ENCODE data around the gene CXCL1.

Gene CXCL1

DNA sequence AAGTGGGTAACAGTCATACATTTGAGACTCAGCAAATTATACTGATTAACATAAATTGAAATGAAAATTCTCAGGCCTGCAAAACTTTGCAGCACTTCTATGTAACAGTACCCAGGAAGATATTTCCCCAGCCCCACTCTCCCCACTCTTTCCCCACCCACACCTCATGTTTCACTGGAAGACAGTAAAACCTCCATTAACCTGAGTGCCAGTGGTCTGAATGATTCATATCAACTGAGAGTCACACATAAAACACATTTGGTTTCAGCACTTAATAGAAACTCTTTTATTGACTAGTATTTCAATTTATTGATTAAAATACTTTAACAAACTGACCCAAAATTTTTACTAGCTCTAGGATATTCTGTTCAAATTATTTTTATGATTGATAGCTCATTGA is 25.8 kb upstream of the CXCL1 start:
- no peaks in the 10 kb centered on the region for H3K36me3 Mint-ChIP-seq (ENCODE audit: low read depth)
- no peak overlapping the region for H3K27ac Mint-ChIP-seq
- H3K27me3 Mint-ChIP-seq (ENCODE audit: low read depth), result peaks cover 16% of the 10 kb centered on the region
- no peaks in the 10 kb centered on the region for H3K4me1 Mint-ChIP-seq (ENCODE audit: low read depth)
- H3K9me3 Mint-ChIP-seq, result no peaks in the 10 kb centered on the region
- no peak overlapping the region for H3K4me3 Mint-ChIP-seq
- DNase-seq (ENCODE audit: low spot score), result no peak

DNA sequence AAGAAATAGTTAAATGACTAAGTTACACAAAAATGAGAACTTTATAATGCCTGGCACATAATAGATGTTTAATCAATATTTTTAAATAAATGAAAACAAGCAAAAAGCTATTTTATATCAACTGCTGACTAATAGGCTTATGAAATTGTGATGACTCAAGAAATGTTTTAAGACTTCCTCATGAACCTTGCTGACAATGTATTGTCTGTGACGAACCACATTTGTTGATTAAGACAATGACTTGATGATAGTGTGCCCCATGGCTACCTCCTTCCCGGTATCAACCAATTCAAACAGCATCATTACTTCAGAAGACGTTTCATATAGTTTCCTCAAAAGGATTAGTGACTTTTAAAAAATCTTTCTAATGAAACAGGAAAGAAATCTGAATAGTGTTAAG is 24.8 kb upstream of the CXCL1 start:
- Mint-ChIP-seq H3K27ac (no peak overlapping the region), H3K36me3 (ENCODE audit: low read depth) (no peaks in the 10 kb centered on the region), H3K27me3 (ENCODE audit: low read depth) (peaks cover 13% of the 10 kb centered on the region), H3K9me3 (no peaks in the 10 kb centered on the region), H3K4me1 (ENCODE audit: low read depth) (no peaks in the 10 kb centered on the region), H3K4me3 (no peak overlapping the region)
- DNase-seq (ENCODE audit: low spot score), result no peak

DNA sequence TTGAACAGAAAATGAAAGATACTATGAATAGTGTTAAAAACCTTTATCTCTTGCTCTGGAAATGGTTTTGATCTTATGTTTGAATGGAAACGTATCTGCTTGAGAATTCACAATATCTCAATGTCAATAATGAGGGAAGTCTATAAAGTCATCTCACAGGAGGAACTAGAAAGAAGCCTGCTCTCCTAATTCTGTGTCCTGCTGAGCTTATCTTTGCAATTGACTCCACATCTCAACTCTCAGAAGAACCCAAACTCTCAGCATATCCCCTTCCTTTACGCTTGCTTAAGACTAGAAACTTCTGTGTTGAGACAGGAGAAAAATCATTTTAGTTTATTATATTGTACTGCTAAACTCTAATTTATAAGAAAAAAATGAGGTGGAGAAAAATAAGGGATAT is 24.4 kb upstream of the CXCL1 start:
- Mint-ChIP-seq H3K27ac (no peak overlapping the region), H3K27me3 (ENCODE audit: low read depth) (peaks cover 10% of the 10 kb centered on the region), H3K9me3 (no peaks in the 10 kb centered on the region), H3K4me1 (ENCODE audit: low read depth) (no peaks in the 10 kb centered on the region), H3K36me3 (ENCODE audit: low read depth) (no peaks in the 10 kb centered on the region), H3K4me3 (no peak overlapping the region)
- DNase-seq (ENCODE audit: low spot score), result no peak

DNA sequence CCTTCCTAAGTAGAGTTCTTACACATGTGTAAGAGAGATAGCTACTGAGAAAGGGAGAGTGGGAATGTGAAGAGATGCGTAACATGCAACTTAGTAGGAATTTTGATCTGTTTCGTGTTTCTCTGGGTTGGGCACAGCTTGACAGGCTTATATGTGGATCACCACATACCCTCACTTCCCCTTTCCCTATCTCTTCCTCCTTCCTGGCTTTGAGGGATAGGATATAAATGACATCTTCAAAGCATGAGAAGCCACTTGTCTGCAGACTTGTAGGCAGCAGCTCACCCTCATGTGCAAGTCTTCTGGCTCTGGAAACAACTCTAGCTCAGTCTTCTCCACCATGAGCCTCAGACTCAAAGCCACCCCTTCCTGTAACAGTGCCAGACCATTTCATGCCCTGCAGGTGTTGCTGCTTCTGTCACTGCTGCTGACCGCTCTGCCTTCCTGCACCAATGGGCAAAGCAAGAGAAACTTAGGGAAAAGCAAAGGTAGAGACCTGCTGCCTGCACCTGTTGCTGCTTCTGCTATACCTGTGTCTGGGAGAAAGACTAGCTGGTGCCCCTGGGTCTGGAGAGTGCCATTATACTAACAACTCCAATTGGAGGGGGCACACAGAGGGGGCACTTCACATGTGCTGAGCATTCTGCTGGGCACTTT is 21.5 kb upstream of the CXCL1 start:
- no peak overlapping the region for H3K4me3 Mint-ChIP-seq
- H3K27me3 Mint-ChIP-seq (ENCODE audit: low read depth), result peaks cover 8% of the 10 kb centered on the region
- no peaks in the 10 kb centered on the region for H3K4me1 Mint-ChIP-seq (ENCODE audit: low read depth)
- no peak for DNase-seq (ENCODE audit: low spot score)
- no peaks in the 10 kb centered on the region for H3K36me3 Mint-ChIP-seq (ENCODE audit: low read depth)
- H3K9me3 Mint-ChIP-seq, result no peaks in the 10 kb centered on the region
- H3K27ac Mint-ChIP-seq, result no peak overlapping the region

DNA sequence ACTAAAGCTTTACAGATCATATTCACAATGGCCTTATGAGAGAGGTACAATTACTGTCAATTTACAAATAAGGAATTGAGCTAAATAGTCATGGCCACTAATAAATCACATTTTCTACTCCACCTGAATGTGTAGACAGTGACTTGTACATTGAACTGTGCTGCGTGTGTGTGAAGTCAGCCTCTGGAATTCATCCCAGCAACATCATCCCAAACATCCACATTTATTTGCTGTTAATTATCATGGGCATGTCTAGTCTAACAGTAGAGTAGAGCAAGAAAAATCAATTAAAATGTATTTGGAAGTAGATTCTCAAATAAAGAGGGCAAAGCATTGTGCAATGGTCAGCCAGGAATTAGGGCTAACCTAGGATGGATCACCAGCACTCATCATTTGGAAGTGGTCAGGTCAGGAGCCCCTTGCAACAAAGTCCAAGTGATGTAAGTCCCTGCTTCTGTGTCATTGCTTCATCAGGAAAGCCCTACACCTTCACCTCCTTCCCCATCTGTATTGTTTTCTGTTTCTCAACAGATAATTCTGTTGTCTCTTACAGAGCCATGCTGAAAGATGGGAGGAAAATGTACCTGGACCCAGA is 20.9 kb upstream of the CXCL1 start:
- H3K36me3 Mint-ChIP-seq (ENCODE audit: low read depth), result no peaks in the 10 kb centered on the region
- no peaks in the 10 kb centered on the region for H3K4me1 Mint-ChIP-seq (ENCODE audit: low read depth)
- H3K9me3 Mint-ChIP-seq, result no peaks in the 10 kb centered on the region
- no peak overlapping the region for H3K4me3 Mint-ChIP-seq
- H3K27me3 Mint-ChIP-seq (ENCODE audit: low read depth), result peaks cover 10% of the 10 kb centered on the region
- no peak for DNase-seq (ENCODE audit: low spot score)
- no peak overlapping the region for H3K27ac Mint-ChIP-seq

DNA sequence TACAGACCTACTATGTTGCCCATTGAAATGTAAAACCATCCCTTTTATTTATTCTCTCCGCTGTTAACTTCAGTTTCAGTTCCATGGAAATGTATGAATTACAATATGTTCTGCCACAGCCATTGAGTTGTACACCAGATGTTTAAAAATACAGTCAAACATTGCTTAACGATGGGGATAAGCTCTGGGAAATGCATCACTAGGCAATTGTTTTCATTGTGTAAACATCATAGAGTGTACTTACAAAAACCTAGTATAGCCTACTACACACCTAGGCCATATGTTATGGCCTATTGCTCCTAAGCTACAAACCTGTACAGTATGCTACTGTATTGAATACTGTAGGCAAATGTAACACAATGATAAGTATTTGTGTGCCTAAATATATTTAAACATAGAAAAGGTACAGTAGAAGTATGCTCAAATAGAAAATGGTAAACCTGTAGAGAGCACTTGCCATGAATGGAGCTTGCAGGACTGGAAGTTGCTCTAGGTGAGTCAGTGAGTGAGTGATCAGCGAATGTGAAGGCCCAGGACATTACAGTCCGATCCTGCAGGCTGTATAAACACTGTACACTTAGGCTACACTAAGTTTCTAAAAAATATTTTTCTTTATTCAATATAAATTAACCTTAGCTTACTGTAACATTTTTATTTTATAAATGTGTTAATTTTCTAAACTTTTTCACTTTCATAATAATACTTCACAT is 18.8 kb upstream of the CXCL1 start:
- Mint-ChIP-seq H3K27me3 (ENCODE audit: low read depth) (peaks cover 17% of the 10 kb centered on the region), H3K4me1 (ENCODE audit: low read depth) (no peaks in the 10 kb centered on the region), H3K36me3 (ENCODE audit: low read depth) (no peaks in the 10 kb centered on the region), H3K9me3 (no peaks in the 10 kb centered on the region), H3K27ac (no peak overlapping the region), H3K4me3 (no peak overlapping the region)
- no peak for DNase-seq (ENCODE audit: low spot score)

DNA sequence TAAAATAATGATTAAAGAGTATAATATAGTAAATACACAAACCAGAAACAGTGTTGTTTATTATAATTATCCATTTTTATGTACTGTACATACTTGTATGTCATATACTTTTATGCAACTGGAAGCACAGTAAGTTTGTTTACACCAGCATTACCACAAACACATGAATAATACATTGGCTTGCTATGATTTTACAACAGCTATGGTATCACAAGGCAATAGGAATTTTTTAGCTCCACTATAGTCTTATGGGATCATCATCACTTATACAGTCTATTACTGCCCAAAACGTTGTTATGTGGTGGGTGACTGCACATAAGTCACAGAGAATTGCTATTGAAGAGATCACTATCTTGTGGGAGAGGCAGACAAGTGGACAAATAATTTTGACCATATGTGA is 17.9 kb upstream of the CXCL1 start:
- H3K36me3 Mint-ChIP-seq (ENCODE audit: low read depth), result no peaks in the 10 kb centered on the region
- H3K9me3 Mint-ChIP-seq, result no peaks in the 10 kb centered on the region
- H3K4me3 Mint-ChIP-seq, result no peak overlapping the region
- H3K27ac Mint-ChIP-seq, result no peak overlapping the region
- no peaks in the 10 kb centered on the region for H3K4me1 Mint-ChIP-seq (ENCODE audit: low read depth)
- H3K27me3 Mint-ChIP-seq (ENCODE audit: low read depth), result peaks cover 14% of the 10 kb centered on the region
- DNase-seq (ENCODE audit: low spot score), result no peak

DNA sequence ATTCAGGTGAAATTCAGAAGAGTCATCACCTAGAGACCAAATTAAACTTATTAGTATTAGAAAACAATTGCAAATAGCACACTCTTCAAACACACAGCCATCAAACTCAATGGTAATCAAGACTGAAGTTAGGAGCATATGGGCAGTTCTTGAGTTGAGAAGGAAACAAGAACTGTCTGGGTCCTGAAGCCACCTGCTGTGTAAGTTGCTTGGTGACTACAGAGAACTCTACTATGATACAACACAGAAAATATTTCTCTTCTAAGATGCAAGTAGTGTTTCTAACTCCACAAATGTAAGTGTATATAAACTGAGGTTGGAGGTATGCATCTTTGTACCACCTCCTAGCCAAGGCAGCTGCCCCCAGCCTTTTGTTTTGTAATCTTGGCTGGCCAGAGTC is 16.4 kb upstream of the CXCL1 start:
- Mint-ChIP-seq H3K27me3 (ENCODE audit: low read depth) (peaks cover 14% of the 10 kb centered on the region), H3K9me3 (no peaks in the 10 kb centered on the region), H3K36me3 (ENCODE audit: low read depth) (no peaks in the 10 kb centered on the region), H3K27ac (no peak overlapping the region), H3K4me3 (no peak overlapping the region), H3K4me1 (ENCODE audit: low read depth) (no peaks in the 10 kb centered on the region)
- DNase-seq (ENCODE audit: low spot score), result no peak

DNA sequence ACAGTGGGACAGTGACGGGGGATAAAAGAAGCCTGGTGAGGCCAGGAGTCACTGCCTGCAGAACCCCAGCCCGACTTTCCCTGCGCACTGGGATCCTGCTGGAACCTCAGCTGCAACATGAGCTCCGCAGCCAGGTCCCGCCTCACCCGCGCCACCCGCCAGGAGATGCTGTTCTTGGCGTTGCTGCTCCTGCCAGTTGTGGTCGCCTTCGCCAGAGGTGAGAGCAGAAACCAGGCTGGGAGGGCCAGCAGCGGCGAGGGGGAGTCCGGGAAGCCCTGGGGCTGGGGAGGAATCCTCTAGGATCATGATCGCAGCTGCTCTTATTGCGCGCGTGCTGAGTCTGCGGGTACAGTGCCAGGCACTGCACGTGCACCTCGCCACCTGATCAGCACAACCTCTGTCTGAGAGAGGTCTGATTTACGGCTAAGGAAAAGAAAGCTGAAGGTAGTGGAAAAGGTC is 15.9 kb upstream of the CXCL1 start, which contains the start of gene PF4V1:
PF4V1 (plus strand) TSS at position 51 of the 459 bp plus-strand sequence; CDS start at position 118, 67 bp downstream.
- H3K36me3 Mint-ChIP-seq (ENCODE audit: low read depth), result no peaks in the 10 kb centered on the region
- DNase-seq (ENCODE audit: low spot score), result no peak
- H3K27ac Mint-ChIP-seq, result no peak within 1 kb of the TSS
- H3K27me3 Mint-ChIP-seq (ENCODE audit: low read depth), result peaks cover 14% of the 10 kb centered on the region
- no peaks in the 10 kb centered on the region for H3K9me3 Mint-ChIP-seq
- no peak within 1 kb of the TSS for H3K4me3 Mint-ChIP-seq
- no peaks in the 10 kb centered on the region for H3K4me1 Mint-ChIP-seq (ENCODE audit: low read depth)

DNA sequence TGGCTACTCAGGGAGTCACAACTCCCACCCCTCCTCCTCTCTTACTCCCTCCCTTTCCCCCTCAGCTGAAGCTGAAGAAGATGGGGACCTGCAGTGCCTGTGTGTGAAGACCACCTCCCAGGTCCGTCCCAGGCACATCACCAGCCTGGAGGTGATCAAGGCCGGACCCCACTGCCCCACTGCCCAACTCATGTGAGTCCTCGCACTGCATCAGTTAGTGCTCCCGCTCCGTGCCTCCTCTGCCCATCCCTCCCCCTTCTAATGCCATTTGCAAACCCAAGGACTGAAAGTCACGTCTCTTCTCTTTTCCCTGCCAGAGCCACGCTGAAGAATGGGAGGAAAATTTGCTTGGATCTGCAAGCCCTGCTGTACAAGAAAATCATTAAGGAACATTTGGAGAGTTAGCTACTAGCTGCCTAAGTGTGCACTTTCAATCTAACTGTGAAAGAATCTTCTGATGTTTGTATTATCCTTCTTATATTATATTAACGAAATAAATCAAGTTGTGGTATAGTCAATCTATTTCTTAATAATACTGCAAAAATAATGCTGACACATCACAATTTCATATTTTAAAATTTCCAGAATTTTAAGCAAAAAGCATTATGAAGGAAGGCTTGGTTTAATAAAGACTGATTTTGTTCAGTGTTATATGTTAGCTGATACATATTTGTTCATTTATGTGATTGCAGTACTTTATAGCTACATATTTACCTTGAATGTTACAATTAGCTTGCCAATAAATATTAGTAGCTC is 15.3 kb upstream of the CXCL1 start:
- no peaks in the 10 kb centered on the region for H3K36me3 Mint-ChIP-seq (ENCODE audit: low read depth)
- no peak overlapping the region for H3K27ac Mint-ChIP-seq
- no peaks in the 10 kb centered on the region for H3K9me3 Mint-ChIP-seq
- H3K27me3 Mint-ChIP-seq (ENCODE audit: low read depth), result peaks cover 14% of the 10 kb centered on the region
- no peak for DNase-seq (ENCODE audit: low spot score)
- no peak overlapping the region for H3K4me3 Mint-ChIP-seq
- H3K4me1 Mint-ChIP-seq (ENCODE audit: low read depth), result no peaks in the 10 kb centered on the region

DNA sequence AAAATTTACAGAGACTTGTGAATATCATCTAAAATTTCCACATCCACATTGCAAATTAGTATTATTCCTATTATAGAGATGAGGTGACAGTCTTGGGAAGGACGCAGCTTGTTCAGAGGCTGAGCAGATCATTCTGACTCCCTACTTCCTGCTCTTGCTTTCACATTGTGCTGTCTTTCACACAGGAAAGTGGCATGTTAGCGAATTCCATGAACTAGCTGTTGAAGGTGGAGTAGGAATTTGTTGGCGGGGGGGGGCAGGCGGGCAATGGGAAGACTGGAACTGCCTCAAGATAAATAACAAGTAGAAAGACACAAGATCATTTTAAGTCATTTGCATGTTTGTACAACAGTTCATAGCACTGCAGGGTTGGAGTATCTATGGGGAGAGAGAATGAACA is 13.8 kb upstream of the CXCL1 start:
- no peak overlapping the region for H3K27ac Mint-ChIP-seq
- H3K36me3 Mint-ChIP-seq (ENCODE audit: low read depth), result no peaks in the 10 kb centered on the region
- no peak for DNase-seq (ENCODE audit: low spot score)
- H3K4me1 Mint-ChIP-seq (ENCODE audit: low read depth), result no peaks in the 10 kb centered on the region
- H3K9me3 Mint-ChIP-seq, result no peaks in the 10 kb centered on the region
- H3K4me3 Mint-ChIP-seq, result no peak overlapping the region
- H3K27me3 Mint-ChIP-seq (ENCODE audit: low read depth), result peaks cover 14% of the 10 kb centered on the region

DNA sequence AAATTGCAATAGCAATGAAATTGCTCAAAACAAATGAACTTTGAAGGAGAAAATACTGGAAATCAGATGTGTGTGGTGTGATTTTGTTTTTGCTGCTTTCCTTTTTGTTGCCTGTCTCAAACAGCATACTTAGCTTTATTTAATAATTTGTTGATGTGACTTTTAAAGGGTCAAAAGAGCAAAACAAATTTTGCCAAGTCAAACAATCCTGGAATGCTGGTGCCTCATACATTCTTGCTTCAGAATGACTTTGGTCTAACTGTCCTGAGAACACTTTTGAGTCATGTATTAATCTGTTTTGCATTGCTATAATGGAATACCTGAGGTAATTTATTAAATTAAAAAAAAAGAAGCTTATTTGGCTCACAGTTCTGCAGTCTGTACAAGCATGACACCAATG is 12.7 kb upstream of the CXCL1 start:
- no peak overlapping the region for H3K4me3 Mint-ChIP-seq
- no peaks in the 10 kb centered on the region for H3K4me1 Mint-ChIP-seq (ENCODE audit: low read depth)

DNA sequence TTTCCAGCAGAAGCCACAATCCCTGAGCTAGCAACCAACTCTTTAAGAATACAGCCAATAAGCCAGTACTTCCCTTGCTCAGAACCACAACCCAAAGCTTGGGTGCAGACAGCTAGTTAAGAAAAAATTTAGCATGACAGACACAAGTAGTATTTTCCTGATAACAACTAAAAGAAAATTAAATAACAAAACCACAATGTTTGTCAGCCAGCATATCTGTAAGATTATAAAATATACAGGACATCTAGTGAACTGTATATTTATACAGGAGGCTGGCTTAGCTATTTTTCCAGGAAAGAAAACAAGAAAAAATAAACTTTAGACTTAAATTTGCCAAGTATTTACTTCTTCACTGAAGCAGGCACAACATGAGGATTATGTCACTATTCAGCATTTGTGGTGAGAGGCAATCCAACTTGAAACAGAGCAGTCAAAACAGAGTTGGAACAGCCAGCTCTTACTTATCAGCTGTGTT is 9.5 kb upstream of the CXCL1 start:
- no peak overlapping the region for H3K4me3 Mint-ChIP-seq
- H3K4me1 Mint-ChIP-seq (ENCODE audit: low read depth), result no peaks in the 10 kb centered on the region
- no peaks in the 10 kb centered on the region for H3K36me3 Mint-ChIP-seq (ENCODE audit: low read depth)
- no peak for DNase-seq (ENCODE audit: low spot score)
- peaks cover 2% of the 10 kb centered on the region for H3K27me3 Mint-ChIP-seq (ENCODE audit: low read depth)
- no peak overlapping the region for H3K27ac Mint-ChIP-seq
- no peaks in the 10 kb centered on the region for H3K9me3 Mint-ChIP-seq

More for the DNA sequence above, 12.7 kb upstream of the CXCL1 start:
- Mint-ChIP-seq H3K27ac (no peak overlapping the region), H3K9me3 (no peaks in the 10 kb centered on the region), H3K27me3 (ENCODE audit: low read depth) (peaks cover 14% of the 10 kb centered on the region), H3K36me3 (ENCODE audit: low read depth) (no peaks in the 10 kb centered on the region)
- DNase-seq (ENCODE audit: low spot score), result no peak

DNA sequence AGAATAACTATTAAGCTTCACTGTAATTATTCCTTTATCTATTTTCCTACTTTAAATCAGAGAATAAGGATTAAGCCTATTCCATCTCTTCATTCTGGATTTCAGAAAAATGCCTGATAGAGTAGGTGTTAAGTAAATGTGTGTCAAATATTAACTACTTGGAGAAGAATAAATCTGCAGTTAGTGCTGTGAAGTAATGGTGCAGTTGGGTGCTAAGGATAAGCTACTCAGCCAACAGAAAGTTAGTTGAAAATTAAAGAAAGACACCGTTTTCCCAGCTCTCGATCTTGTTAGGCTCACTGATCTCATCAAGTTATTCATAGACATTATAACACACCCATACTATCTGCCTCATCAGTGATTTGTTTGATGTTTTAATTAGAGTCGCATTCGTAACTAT is 9.0 kb upstream of the CXCL1 start:
- no peak for DNase-seq (ENCODE audit: low spot score)

More for the DNA sequence above, 9.0 kb upstream of the CXCL1 start:
- no peaks in the 10 kb centered on the region for H3K36me3 Mint-ChIP-seq (ENCODE audit: low read depth)
- H3K27ac Mint-ChIP-seq, result no peak overlapping the region
- no peaks in the 10 kb centered on the region for H3K4me1 Mint-ChIP-seq (ENCODE audit: low read depth)
- H3K4me3 Mint-ChIP-seq, result no peak overlapping the region
- H3K9me3 Mint-ChIP-seq, result no peaks in the 10 kb centered on the region
- H3K27me3 Mint-ChIP-seq (ENCODE audit: low read depth), result no peaks in the 10 kb centered on the region
